Measurements from ENCODE around the gene NTSR1. TPM values are rescaled to one million over a fixed set of nuclear protein-coding genes. Genes with fewer than 3 reads are reported as not detected.

Gene NTSR1
- total and polyA plus RNA-seq, 4 donors: 0.03 to 0.33 (median 0.08) TPM; not detected in 1

DNA sequence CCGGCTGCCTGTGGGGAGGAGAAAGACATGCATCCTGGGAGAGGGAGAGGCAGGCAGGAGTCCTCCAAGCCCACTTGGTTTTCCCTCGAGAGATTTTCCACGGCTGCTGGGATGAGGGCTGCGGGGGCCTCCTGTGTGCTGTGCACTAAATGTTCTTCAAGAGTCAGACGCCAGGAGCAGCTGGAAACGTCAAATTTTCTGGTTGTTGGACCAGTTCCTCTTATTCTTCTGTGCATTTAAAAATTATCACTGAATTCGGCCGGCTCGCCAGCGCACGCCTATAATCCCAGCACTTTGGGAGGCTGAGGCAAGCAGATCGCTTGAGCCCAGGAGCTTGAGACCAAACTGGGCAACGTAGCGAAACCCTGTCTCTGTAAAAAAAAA, 32.8 kb upstream of the NTSR1 start:
- no peak overlapping the region for H3K27ac ChIP-seq (ENCODE audit: low read depth in 1 of 2, low read length in 2 of 2)
- WGBS: 92% methylated on average over 14 of the region's 14 CpGs

GRCh38 chr20:62676976-62677375, 31.7 kb upstream of the NTSR1 start:
- 62% methylated on average over 9 of the region's 9 CpGs for WGBS
- no peak overlapping the region for H3K9ac ChIP-seq (ENCODE audit: low read depth in 1 of 2, low read length in 2 of 2)
- H3K4me1 ChIP-seq (ENCODE audit: control insufficient read depth in 4 of 4, insufficient read depth in 4 of 4, low read length in 3 of 4): no peaks in the 10 kb centered on the region
- no peaks in the 10 kb centered on the region for H3K36me3 ChIP-seq (ENCODE audit: control insufficient read depth in 4 of 4, insufficient read depth in 3 of 4, low read depth in 1 of 4, low read length in 3 of 4)
- H3K4me3 ChIP-seq (ENCODE audit: low read depth in 1 of 3, low read length in 3 of 3): no peak overlapping the region
- no peak for DNase-seq (ENCODE audit: low spot score)
- TF ChIP-seq FOXA2 (IDR thresholded peaks at IDR 0.05): no peak
- no peak for TF ChIP-seq GABPA (IDR thresholded peaks at IDR 0.05 in 1 of 2, conservative IDR thresholded peaks at IDR 0.05 in 1 of 2)
- TF ChIP-seq JUND (IDR thresholded peaks at IDR 0.05): no peak
- TF ChIP-seq FOXA1 (IDR thresholded peaks at IDR 0.05): no peak
- no peak for TF ChIP-seq HNF4A (conservative IDR thresholded peaks at IDR 0.05)
- TF ChIP-seq MAX (IDR thresholded peaks at IDR 0.05): no peak
- no peak for TF ChIP-seq TAF1 (conservative IDR thresholded peaks at IDR 0.05)
- no peak for TF ChIP-seq SP1 (IDR thresholded peaks at IDR 0.05)
- H3K9me3 ChIP-seq (ENCODE audit: control insufficient read depth in 4 of 4, low read length in 3 of 4): peaks cover 0 to 4% (median 0%) of the 10 kb centered on the region in 4 donors
- no peak overlapping the region for H3K27ac ChIP-seq (ENCODE audit: low read depth in 1 of 2, low read length in 2 of 2)
- H3K27me3 ChIP-seq (ENCODE audit: control insufficient read depth in 4 of 4, insufficient read depth in 4 of 4, low read length in 3 of 4): peaks cover 0 to 3% (median 0%) of the 10 kb centered on the region in 4 donors

More for the DNA sequence above, 32.8 kb upstream of the NTSR1 start:
- no peak overlapping the region for H3K9ac ChIP-seq (ENCODE audit: low read depth in 1 of 2, low read length in 2 of 2)
- peaks cover 0 to 4% (median 0%) of the 10 kb centered on the region in 4 donors for H3K9me3 ChIP-seq (ENCODE audit: control insufficient read depth in 4 of 4, low read length in 3 of 4)
- no peaks in the 10 kb centered on the region for H3K4me1 ChIP-seq (ENCODE audit: control insufficient read depth in 4 of 4, insufficient read depth in 4 of 4, low read length in 3 of 4)
- no peak overlapping the region for H3K4me3 ChIP-seq (ENCODE audit: low read depth in 1 of 3, low read length in 3 of 3)
- H3K27me3 ChIP-seq (ENCODE audit: control insufficient read depth in 4 of 4, insufficient read depth in 4 of 4, low read length in 3 of 4): no peaks in the 10 kb centered on the region
- no peak for TF ChIP-seq EGR1 (IDR thresholded peaks at IDR 0.05; ENCODE audit: low read depth in 2 of 2)
- no peak for TF ChIP-seq SP1 (IDR thresholded peaks at IDR 0.05)
- no peak for TF ChIP-seq RAD21 (IDR thresholded peaks at IDR 0.05)
- no peak for TF ChIP-seq TAF1 (conservative IDR thresholded peaks at IDR 0.05)
- no peak for TF ChIP-seq HNF4G (IDR thresholded peaks at IDR 0.05)
- TF ChIP-seq FOXA1 (IDR thresholded peaks at IDR 0.05): no peak
- TF ChIP-seq HNF4A (conservative IDR thresholded peaks at IDR 0.05): no peak
- TF ChIP-seq MAX (IDR thresholded peaks at IDR 0.05): no peak
- H3K36me3 ChIP-seq (ENCODE audit: control insufficient read depth in 4 of 4, insufficient read depth in 3 of 4, low read depth in 1 of 4, low read length in 3 of 4): no peaks in the 10 kb centered on the region
- no peak for DNase-seq (ENCODE audit: low spot score)

GRCh38 chr20:62677678-62678077, 31.0 kb upstream of the NTSR1 start:
- Histone ChIP-seq H3K9me3 (ENCODE audit: control insufficient read depth in 4 of 4, low read length in 3 of 4) (peaks cover 0 to 4% (median 0%) of the 10 kb centered on the region in 4 donors), H3K4me3 (ENCODE audit: low read depth in 1 of 3, low read length in 3 of 3) (no peak overlapping the region), H3K27me3 (ENCODE audit: control insufficient read depth in 4 of 4, insufficient read depth in 4 of 4, low read length in 3 of 4) (peaks cover 0 to 3% (median 0%) of the 10 kb centered on the region in 4 donors), H3K36me3 (ENCODE audit: control insufficient read depth in 4 of 4, insufficient read depth in 3 of 4, low read depth in 1 of 4, low read length in 3 of 4) (no peaks in the 10 kb centered on the region), H3K9ac (ENCODE audit: low read depth in 1 of 2, low read length in 2 of 2) (no peak overlapping the region), H3K27ac (ENCODE audit: low read depth in 1 of 2, low read length in 2 of 2) (no peak overlapping the region), H3K4me1 (ENCODE audit: control insufficient read depth in 4 of 4, insufficient read depth in 4 of 4, low read length in 3 of 4) (no peaks in the 10 kb centered on the region)
- no peak for DNase-seq (ENCODE audit: low spot score)
- WGBS: 85% methylated on average over 10 of the region's 10 CpGs
- TF ChIP-seq ATF3 (IDR thresholded peaks at IDR 0.05): no peak
- TF ChIP-seq JUND (IDR thresholded peaks at IDR 0.05): no peak
- TF ChIP-seq TAF1 (conservative IDR thresholded peaks at IDR 0.05): no peak
- TF ChIP-seq NR2F2 (IDR thresholded peaks at IDR 0.05): no peak
- no peak for TF ChIP-seq FOXA1 (IDR thresholded peaks at IDR 0.05)
- TF ChIP-seq SP1 (IDR thresholded peaks at IDR 0.05): no peak
- TF ChIP-seq FOXA2 (IDR thresholded peaks at IDR 0.05): no peak

GRCh38 chr20:62678553-62678952, 30.1 kb upstream of the NTSR1 start:
- Histone ChIP-seq H3K4me1 (ENCODE audit: control insufficient read depth in 4 of 4, insufficient read depth in 4 of 4, low read length in 3 of 4) (no peaks in the 10 kb centered on the region), H3K36me3 (ENCODE audit: control insufficient read depth in 4 of 4, insufficient read depth in 3 of 4, low read depth in 1 of 4, low read length in 3 of 4) (no peaks in the 10 kb centered on the region), H3K9ac (ENCODE audit: low read depth in 1 of 2, low read length in 2 of 2) (no peak overlapping the region), H3K27ac (ENCODE audit: low read depth in 1 of 2, low read length in 2 of 2) (no peak overlapping the region), H3K9me3 (ENCODE audit: control insufficient read depth in 4 of 4, low read length in 3 of 4) (peaks cover 0 to 4% (median 0%) of the 10 kb centered on the region in 4 donors), H3K4me3 (ENCODE audit: low read depth in 1 of 3, low read length in 3 of 3) (no peak overlapping the region), H3K27me3 (ENCODE audit: control insufficient read depth in 4 of 4, insufficient read depth in 4 of 4, low read length in 3 of 4) (peaks cover 0 to 3% (median 2%) of the 10 kb centered on the region in 4 donors)
- WGBS: 19% methylated on average over 9 of the region's 9 CpGs
- no peak for DNase-seq (ENCODE audit: low spot score)
- TF ChIP-seq GABPA (IDR thresholded peaks at IDR 0.05 in 1 of 2, conservative IDR thresholded peaks at IDR 0.05 in 1 of 2): no peak
- TF ChIP-seq EGR1 (IDR thresholded peaks at IDR 0.05; ENCODE audit: low read depth in 2 of 2): no peak
- no peak for TF ChIP-seq HNF4A (conservative IDR thresholded peaks at IDR 0.05)
- no peak for TF ChIP-seq FOXA2 (IDR thresholded peaks at IDR 0.05)
- no peak for TF ChIP-seq FOXA1 (IDR thresholded peaks at IDR 0.05)
- TF ChIP-seq NR2F2 (IDR thresholded peaks at IDR 0.05): no peak
- TF ChIP-seq TAF1 (conservative IDR thresholded peaks at IDR 0.05): no peak
- TF ChIP-seq, protein P1, sequence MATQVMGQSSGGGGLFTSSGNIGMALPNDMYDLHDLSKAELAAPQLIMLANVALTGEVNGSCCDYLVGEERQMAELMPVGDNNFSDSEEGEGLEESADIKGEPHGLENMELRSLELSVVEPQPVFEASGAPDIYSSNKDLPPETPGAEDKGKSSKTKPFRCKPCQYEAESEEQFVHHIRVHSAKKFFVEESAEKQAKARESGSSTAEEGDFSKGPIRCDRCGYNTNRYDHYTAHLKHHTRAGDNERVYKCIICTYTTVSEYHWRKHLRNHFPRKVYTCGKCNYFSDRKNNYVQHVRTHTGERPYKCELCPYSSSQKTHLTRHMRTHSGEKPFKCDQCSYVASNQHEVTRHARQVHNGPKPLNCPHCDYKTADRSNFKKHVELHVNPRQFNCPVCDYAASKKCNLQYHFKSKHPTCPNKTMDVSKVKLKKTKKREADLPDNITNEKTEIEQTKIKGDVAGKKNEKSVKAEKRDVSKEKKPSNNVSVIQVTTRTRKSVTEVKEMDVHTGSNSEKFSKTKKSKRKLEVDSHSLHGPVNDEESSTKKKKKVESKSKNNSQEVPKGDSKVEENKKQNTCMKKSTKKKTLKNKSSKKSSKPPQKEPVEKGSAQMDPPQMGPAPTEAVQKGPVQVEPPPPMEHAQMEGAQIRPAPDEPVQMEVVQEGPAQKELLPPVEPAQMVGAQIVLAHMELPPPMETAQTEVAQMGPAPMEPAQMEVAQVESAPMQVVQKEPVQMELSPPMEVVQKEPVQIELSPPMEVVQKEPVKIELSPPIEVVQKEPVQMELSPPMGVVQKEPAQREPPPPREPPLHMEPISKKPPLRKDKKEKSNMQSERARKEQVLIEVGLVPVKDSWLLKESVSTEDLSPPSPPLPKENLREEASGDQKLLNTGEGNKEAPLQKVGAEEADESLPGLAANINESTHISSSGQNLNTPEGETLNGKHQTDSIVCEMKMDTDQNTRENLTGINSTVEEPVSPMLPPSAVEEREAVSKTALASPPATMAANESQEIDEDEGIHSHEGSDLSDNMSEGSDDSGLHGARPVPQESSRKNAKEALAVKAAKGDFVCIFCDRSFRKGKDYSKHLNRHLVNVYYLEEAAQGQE (IDR thresholded peaks at IDR 0.05): no peak
- no peak for TF ChIP-seq CTCF (IDR thresholded peaks at IDR 0.05; ENCODE audit: low read depth, low read length, missing input control)
- TF ChIP-seq RXRA (IDR thresholded peaks at IDR 0.05): no peak
- TF ChIP-seq YY1 (IDR thresholded peaks at IDR 0.05): no peak
